PC-9 (cell line): ENCODE data around the gene GADD45A.

ENCODE experiments used
- CTCF ChIP-seq: fragments of 200-600 bp; sonication (generic); conservative IDR thresholded peaks from 2 replicates; pipeline ENCODE4 v1.6.1; 2017; ENCODE audit warnings: mixed run types, antibody characterized with exemption, mild to moderate bottlenecking, moderate library complexity
- EZH2 ChIP-seq: fragments of 200-600 bp; sonication (generic); IDR thresholded peaks from 2 replicates; pipeline ENCODE4 v1.8.0; 2017; ENCODE audit warnings: antibody characterized with exemption, low read depth

GRCh38 chr1:67653304-67653703 lies 31.7 kb upstream of the GADD45A start:
- TF ChIP-seq CTCF, result no peak
- TF ChIP-seq EZH2, result no peak
